Left lung (tissue), 10 donors: ENCODE results near the gene ADAM19. TPM values are rescaled to one million over a fixed set of nuclear protein-coding genes. Genes with fewer than 3 reads are reported as not detected.

Source experiments
- ATAC-seq: fragments of 200-7000 bp; cut with Tn5 transposase; one replicate; pipeline ENCODE4 v1.9.1; 2020; ENCODE audit warnings: moderate library complexity
- DNase-seq, 4 donors: peaks; one replicate each; pipeline ENCODE4 v3.0.0-alpha.2; 2013 to 2020
- H3K27ac ChIP-seq, 2 donors: fragments of 200-600 bp; sonication (generic) in 1 of 2; one replicate each; pipeline versions ENCODE4 v1.5.0 to v1.8.0; 2020 to 2021
- H3K27me3 ChIP-seq, 2 donors: fragments of 200-600 bp; sonication (generic) in 1 of 2; one replicate each; pipeline versions ENCODE4 v1.5.0 to v1.8.0; 2020 to 2021
- H3K36me3 ChIP-seq, 2 donors: fragments of 200-600 bp; sonication (generic) in 1 of 2; one replicate each; pipeline versions ENCODE4 v1.5.0 to v1.8.0; 2020 to 2021
- H3K4me1 ChIP-seq, 2 donors: fragments of 200-600 bp; one replicate each; pipeline ENCODE4 v1.8.0; 2021
- H3K4me3 ChIP-seq, 2 donors: fragments of 200-600 bp; sonication (generic) in 1 of 2; one replicate each; pipeline versions ENCODE4 v1.5.0 to v1.8.0; 2020 to 2021; ENCODE audit warnings: mild to moderate bottlenecking in 1 of 2
- H3K9me3 ChIP-seq, 2 donors: fragments of 200-600 bp; sonication (generic) in 1 of 2; one replicate each; pipeline versions ENCODE4 v1.5.0 to v1.8.0; 2020 to 2021
- CTCF ChIP-seq, 2 donors: fragments of 200-600 bp; sonication (generic) in 1 of 2; IDR thresholded peaks; one replicate each; pipeline versions ENCODE4 v1.5.0 to v1.8.0; 2021; ENCODE audit warnings: antibody characterized with exemption in 2 of 2
- intact Hi-C, 2 donors: fragments of 100-400 bp; cut with DNase I; formaldehyde crosslinking; loops; one replicate each; pipeline versions ENCODE4 v1.11.2 to v1.14.2; 2022
- polyA plus RNA-seq, 6 donors: library from polyadenylated mRNA; unstranded; fragments of 120-200 nt; gene quantifications; one replicate each; pipeline ENCODE4 v1.2.1, GENCODE V29; 2013; ENCODE audit not compliant: insufficient read length in 6 of 6
- total RNA-seq, 2 donors: library from RNA; stranded (reverse); fragmentation: NEBNext Ultra II Directional; extraction: Animal tissue kit (Norgen Biotek cat#: 25700); gene quantifications; one replicate each; pipeline ENCODE4 v1.2.1, GENCODE V29; 2021
- donor health status: DM: no; HTN: yes; CAD: no.
- donor health status: DM: no; HTN: no; CAD: no.

ADAM19 gene
- total and polyA plus RNA-seq, 8 donors: 14.9 to 21.5 (median 19.2) TPM

- Histone ChIP-seq H3K9me3 (no peaks in the 10 kb centered on the region), H3K36me3 (peaks cover 0 to 41% of the 10 kb centered on the region in 2 donors), H3K4me1 (peaks cover 13 to 40% of the 10 kb centered on the region in 2 donors), H3K27me3 (no peaks in the 10 kb centered on the region), H3K27ac (peak overlapping the region; percentile 5 to 10), H3K4me3 (no peak overlapping the region)
- DNase-seq: peak in 2 of 4 donors; percentile 27 to 44
- intact Hi-C loops: no loop called here
- ATAC-seq: no peak
- no peak for TF ChIP-seq CTCF (IDR thresholded peaks at IDR 0.05)
Measured at GRCh38 chr5:157506981-157507780, 68.4 kb downstream of the ADAM19 start.

- intact Hi-C loops: no loop called here
- no peak overlapping the region for H3K4me3 ChIP-seq
- no peak for TF ChIP-seq CTCF (IDR thresholded peaks at IDR 0.05)
- H3K27ac ChIP-seq: peak overlapping the region in 1 of 2 donors; percentile 10
- DNase-seq (no peak), ATAC-seq (no peak)
- H3K27me3 ChIP-seq: no peaks in the 10 kb centered on the region
- no peaks in the 10 kb centered on the region for H3K9me3 ChIP-seq
- H3K4me1 ChIP-seq: peaks cover 8 to 31% of the 10 kb centered on the region in 2 donors
- H3K36me3 ChIP-seq: peaks cover 0 to 47% of the 10 kb centered on the region in 2 donors
Measured at GRCh38 chr5:157506066-157506590, 69.4 kb downstream of the ADAM19 start.

GRCh38 chr5:157505496-157505895 is 70.1 kb downstream of the ADAM19 start:
- H3K27ac ChIP-seq: no peak overlapping the region
- H3K36me3 ChIP-seq: peaks cover 0 to 47% of the 10 kb centered on the region in 2 donors
- intact Hi-C loops: no loop called here
- no peaks in the 10 kb centered on the region for H3K27me3 ChIP-seq
- ATAC-seq (no peak), DNase-seq (no peak)
- H3K4me3 ChIP-seq: no peak overlapping the region
- TF ChIP-seq CTCF (IDR thresholded peaks at IDR 0.05): no peak
- H3K4me1 ChIP-seq: peaks cover 6 to 27% of the 10 kb centered on the region in 2 donors
- H3K9me3 ChIP-seq: no peaks in the 10 kb centered on the region

- H3K9me3 ChIP-seq: no peaks in the 10 kb centered on the region
- DNase-seq (no peak), ATAC-seq (no peak)
- no peak for TF ChIP-seq CTCF (IDR thresholded peaks at IDR 0.05)
- intact Hi-C loops: no loop called here
- no peak overlapping the region for H3K27ac ChIP-seq
- no peaks in the 10 kb centered on the region for H3K27me3 ChIP-seq
- H3K4me1 ChIP-seq: peaks cover 6 to 27% of the 10 kb centered on the region in 2 donors
- peaks cover 0 to 45% of the 10 kb centered on the region in 2 donors for H3K36me3 ChIP-seq
- no peak overlapping the region for H3K4me3 ChIP-seq
Measured at GRCh38 chr5:157504053-157504452, 71.5 kb downstream of the ADAM19 start.

- Histone ChIP-seq H3K4me1 (peaks cover 2 to 26% of the 10 kb centered on the region in 2 donors), H3K27me3 (no peaks in the 10 kb centered on the region), H3K9me3 (no peaks in the 10 kb centered on the region), H3K27ac (peak overlapping the region in 1 of 2 donors; percentile 43), H3K36me3 (peaks cover 0 to 39% of the 10 kb centered on the region in 2 donors), H3K4me3 (no peak overlapping the region)
- intact Hi-C loops: no loop called here
- peak in 1 of 4 donors; percentile 58 for DNase-seq
- peak; percentile 68 for ATAC-seq
- TF ChIP-seq CTCF (IDR thresholded peaks at IDR 0.05): no peak
Measured at GRCh38 chr5:157502143-157502647, 73.4 kb downstream of the ADAM19 start.
